Measurements from ENCODE around the gene WDFY2. TPM values are rescaled to one million over a fixed set of nuclear protein-coding genes. Genes with fewer than 3 reads are reported as not detected.
"Not testable (repeated sequence)": the region's sequence is repeated elsewhere in the genome, so short reads cannot be mapped to it uniquely, and the experiment has no call there.

The WDFY2 gene
- total and polyA plus RNA-seq, 4 donors, result 3.4 to 10.5 (median 5.8) TPM

DNA sequence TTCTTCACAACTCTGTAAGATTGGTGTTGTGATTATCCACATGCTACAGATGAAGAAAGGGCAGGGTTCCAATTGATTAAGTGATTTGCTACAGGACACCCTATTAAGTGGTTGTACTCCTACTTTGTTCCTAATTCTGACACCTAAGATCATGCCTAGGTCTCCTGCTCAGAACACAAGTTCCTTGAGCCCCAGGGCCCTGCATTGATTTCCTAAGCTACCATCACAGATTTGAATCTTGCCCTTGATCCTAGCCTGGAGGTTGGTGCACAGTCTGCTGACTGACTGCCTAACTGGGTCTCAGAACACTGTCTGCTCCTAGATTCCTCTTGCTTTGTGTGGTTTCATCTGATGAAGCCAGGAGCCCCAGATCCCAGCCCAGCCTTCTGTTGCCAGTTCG, 19.6 kb upstream of the WDFY2 start:
- Histone ChIP-seq H3K9ac (ENCODE audit: low read depth in 1 of 2, low read length in 2 of 2) (no peak overlapping the region), H3K27ac (ENCODE audit: low read depth in 1 of 2, low read length in 2 of 2) (no peak overlapping the region), H3K36me3 (ENCODE audit: control insufficient read depth in 4 of 4, insufficient read depth in 3 of 4, low read depth in 1 of 4, low read length in 3 of 4) (no peaks in the 10 kb centered on the region), H3K4me3 (ENCODE audit: low read depth in 1 of 3, low read length in 3 of 3) (no peak overlapping the region), H3K27me3 (ENCODE audit: control insufficient read depth in 4 of 4, insufficient read depth in 4 of 4, low read length in 3 of 4) (no peaks in the 10 kb centered on the region), H3K9me3 (ENCODE audit: control insufficient read depth in 4 of 4, low read length in 3 of 4) (peaks cover 0 to 2% (median 0%) of the 10 kb centered on the region in 4 donors), H3K4me1 (ENCODE audit: control insufficient read depth in 4 of 4, insufficient read depth in 4 of 4, low read length in 3 of 4) (no peaks in the 10 kb centered on the region)
- no peak for DNase-seq (ENCODE audit: low spot score)
- TF ChIP-seq, protein P1, sequence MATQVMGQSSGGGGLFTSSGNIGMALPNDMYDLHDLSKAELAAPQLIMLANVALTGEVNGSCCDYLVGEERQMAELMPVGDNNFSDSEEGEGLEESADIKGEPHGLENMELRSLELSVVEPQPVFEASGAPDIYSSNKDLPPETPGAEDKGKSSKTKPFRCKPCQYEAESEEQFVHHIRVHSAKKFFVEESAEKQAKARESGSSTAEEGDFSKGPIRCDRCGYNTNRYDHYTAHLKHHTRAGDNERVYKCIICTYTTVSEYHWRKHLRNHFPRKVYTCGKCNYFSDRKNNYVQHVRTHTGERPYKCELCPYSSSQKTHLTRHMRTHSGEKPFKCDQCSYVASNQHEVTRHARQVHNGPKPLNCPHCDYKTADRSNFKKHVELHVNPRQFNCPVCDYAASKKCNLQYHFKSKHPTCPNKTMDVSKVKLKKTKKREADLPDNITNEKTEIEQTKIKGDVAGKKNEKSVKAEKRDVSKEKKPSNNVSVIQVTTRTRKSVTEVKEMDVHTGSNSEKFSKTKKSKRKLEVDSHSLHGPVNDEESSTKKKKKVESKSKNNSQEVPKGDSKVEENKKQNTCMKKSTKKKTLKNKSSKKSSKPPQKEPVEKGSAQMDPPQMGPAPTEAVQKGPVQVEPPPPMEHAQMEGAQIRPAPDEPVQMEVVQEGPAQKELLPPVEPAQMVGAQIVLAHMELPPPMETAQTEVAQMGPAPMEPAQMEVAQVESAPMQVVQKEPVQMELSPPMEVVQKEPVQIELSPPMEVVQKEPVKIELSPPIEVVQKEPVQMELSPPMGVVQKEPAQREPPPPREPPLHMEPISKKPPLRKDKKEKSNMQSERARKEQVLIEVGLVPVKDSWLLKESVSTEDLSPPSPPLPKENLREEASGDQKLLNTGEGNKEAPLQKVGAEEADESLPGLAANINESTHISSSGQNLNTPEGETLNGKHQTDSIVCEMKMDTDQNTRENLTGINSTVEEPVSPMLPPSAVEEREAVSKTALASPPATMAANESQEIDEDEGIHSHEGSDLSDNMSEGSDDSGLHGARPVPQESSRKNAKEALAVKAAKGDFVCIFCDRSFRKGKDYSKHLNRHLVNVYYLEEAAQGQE (IDR thresholded peaks at IDR 0.05), result no peak
- TF ChIP-seq YY1 (IDR thresholded peaks at IDR 0.05) (no peak), TAF1 (conservative IDR thresholded peaks at IDR 0.05) (no peak), GABPA (IDR thresholded peaks at IDR 0.05 in 1 of 2, conservative IDR thresholded peaks at IDR 0.05 in 1 of 2) (no peak), HNF4A (conservative IDR thresholded peaks at IDR 0.05) (no peak)
- TF ChIP-seq, protein P2, sequence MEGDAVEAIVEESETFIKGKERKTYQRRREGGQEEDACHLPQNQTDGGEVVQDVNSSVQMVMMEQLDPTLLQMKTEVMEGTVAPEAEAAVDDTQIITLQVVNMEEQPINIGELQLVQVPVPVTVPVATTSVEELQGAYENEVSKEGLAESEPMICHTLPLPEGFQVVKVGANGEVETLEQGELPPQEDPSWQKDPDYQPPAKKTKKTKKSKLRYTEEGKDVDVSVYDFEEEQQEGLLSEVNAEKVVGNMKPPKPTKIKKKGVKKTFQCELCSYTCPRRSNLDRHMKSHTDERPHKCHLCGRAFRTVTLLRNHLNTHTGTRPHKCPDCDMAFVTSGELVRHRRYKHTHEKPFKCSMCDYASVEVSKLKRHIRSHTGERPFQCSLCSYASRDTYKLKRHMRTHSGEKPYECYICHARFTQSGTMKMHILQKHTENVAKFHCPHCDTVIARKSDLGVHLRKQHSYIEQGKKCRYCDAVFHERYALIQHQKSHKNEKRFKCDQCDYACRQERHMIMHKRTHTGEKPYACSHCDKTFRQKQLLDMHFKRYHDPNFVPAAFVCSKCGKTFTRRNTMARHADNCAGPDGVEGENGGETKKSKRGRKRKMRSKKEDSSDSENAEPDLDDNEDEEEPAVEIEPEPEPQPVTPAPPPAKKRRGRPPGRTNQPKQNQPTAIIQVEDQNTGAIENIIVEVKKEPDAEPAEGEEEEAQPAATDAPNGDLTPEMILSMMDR (IDR thresholded peaks at IDR 0.05; ENCODE audit: low read depth, low read length, missing input control), result no peak
- WGBS, result 93% methylated on average over 1 of the region's 1 CpG

DNA sequence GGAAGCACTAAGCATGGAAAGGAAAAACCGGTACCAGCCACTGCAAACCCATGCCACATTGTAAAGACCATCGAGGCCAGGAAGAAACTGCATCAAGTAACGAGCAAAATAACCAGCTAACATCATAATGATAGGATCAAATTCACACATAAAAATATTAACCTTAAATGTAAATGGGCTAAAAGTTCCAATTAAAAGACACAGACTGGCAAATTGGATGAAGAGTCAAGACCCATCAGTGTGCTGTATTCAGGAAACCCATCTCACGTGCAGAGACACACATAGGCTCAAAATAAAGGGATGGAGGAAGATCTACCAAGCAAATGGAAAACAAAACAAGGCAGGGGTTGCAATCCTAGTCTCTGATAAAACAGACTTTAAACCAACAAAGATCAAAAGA, 15.3 kb upstream of the WDFY2 start:
- H3K4me3 ChIP-seq (ENCODE audit: low read depth in 1 of 3, low read length in 3 of 3); H3K27me3 ChIP-seq (ENCODE audit: control insufficient read depth in 4 of 4, insufficient read depth in 4 of 4, low read length in 3 of 4); H3K36me3 ChIP-seq (ENCODE audit: control insufficient read depth in 4 of 4, insufficient read depth in 3 of 4, low read depth in 1 of 4, low read length in 3 of 4); H3K4me1 ChIP-seq (ENCODE audit: control insufficient read depth in 4 of 4, insufficient read depth in 4 of 4, low read length in 3 of 4); H3K27ac ChIP-seq (ENCODE audit: low read depth in 1 of 2, low read length in 2 of 2); H3K9me3 ChIP-seq (ENCODE audit: control insufficient read depth in 4 of 4, low read length in 3 of 4); DNase-seq (ENCODE audit: low spot score); H3K9ac ChIP-seq (ENCODE audit: low read depth in 1 of 2, low read length in 2 of 2): not testable (repeated sequence)
- WGBS, result 89% methylated on average over 4 of the region's 4 CpGs

DNA sequence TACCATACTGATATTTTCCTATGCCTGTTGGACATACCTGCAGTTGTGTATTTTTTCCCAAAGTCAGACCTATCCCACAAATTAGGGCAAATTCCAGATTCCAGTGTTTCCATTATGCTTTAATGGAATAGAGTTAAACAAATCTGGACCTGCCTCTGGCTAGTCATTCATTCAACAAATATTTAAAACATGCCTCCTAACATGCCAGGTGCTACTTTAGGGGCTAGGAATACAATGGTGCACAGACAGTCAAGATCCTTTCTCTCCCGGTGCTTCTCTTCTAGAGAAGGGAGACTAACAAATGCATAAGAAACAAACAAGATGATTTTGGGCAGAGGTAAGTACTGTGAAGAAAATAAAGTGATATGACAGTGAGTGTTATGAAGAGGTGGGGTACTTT, 7.5 kb upstream of the WDFY2 start:
- Histone ChIP-seq H3K27me3 (ENCODE audit: control insufficient read depth in 4 of 4, insufficient read depth in 4 of 4, low read length in 3 of 4) (no peaks in the 10 kb centered on the region), H3K9ac (ENCODE audit: low read depth in 1 of 2, low read length in 2 of 2) (no peak overlapping the region), H3K4me3 (ENCODE audit: low read depth in 1 of 3, low read length in 3 of 3) (no peak overlapping the region), H3K36me3 (ENCODE audit: control insufficient read depth in 4 of 4, insufficient read depth in 3 of 4, low read depth in 1 of 4, low read length in 3 of 4) (no peaks in the 10 kb centered on the region), H3K9me3 (ENCODE audit: control insufficient read depth in 4 of 4, low read length in 3 of 4) (no peaks in the 10 kb centered on the region), H3K4me1 (ENCODE audit: control insufficient read depth in 4 of 4, insufficient read depth in 4 of 4, low read length in 3 of 4) (no peaks in the 10 kb centered on the region), H3K27ac (ENCODE audit: low read depth in 1 of 2, low read length in 2 of 2) (no peak overlapping the region)
- DNase-seq (ENCODE audit: low spot score), result no peak
- TF ChIP-seq SP1 (IDR thresholded peaks at IDR 0.05) (no peak), RAD21 (IDR thresholded peaks at IDR 0.05) (no peak), EGR1 (IDR thresholded peaks at IDR 0.05; ENCODE audit: low read depth in 2 of 2) (no peak), JUND (IDR thresholded peaks at IDR 0.05) (no peak), YY1 (IDR thresholded peaks at IDR 0.05) (no peak)
- TF ChIP-seq, protein P3, sequence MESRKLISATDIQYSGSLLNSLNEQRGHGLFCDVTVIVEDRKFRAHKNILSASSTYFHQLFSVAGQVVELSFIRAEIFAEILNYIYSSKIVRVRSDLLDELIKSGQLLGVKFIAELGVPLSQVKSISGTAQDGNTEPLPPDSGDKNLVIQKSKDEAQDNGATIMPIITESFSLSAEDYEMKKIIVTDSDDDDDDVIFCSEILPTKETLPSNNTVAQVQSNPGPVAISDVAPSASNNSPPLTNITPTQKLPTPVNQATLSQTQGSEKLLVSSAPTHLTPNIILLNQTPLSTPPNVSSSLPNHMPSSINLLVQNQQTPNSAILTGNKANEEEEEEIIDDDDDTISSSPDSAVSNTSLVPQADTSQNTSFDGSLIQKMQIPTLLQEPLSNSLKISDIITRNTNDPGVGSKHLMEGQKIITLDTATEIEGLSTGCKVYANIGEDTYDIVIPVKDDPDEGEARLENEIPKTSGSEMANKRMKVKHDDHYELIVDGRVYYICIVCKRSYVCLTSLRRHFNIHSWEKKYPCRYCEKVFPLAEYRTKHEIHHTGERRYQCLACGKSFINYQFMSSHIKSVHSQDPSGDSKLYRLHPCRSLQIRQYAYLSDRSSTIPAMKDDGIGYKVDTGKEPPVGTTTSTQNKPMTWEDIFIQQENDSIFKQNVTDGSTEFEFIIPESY (IDR thresholded peaks at IDR 0.05), result no peak
- WGBS, result 97% methylated on average over 1 of the region's 1 CpG
